CD4-positive, alpha-beta T cell treated with Interleukin-6 at 100 ng/mL for 8 hours (primary cell): ENCODE measurements around the gene DGKE.
A peak's percentile ranks its signal among the peaks of the same experiment; 100 is the strongest.

Experiments
- DNase-seq: peaks from one replicate; pipeline ENCODE4 v3.0.0-alpha.2; 2020; ENCODE audit warnings: mixed read lengths, low spot score

The DGKE gene

GRCh38 chr17:56890906-56891674 is 57.1 kb downstream of the DGKE start:
- no peak for DNase-seq

DNA sequence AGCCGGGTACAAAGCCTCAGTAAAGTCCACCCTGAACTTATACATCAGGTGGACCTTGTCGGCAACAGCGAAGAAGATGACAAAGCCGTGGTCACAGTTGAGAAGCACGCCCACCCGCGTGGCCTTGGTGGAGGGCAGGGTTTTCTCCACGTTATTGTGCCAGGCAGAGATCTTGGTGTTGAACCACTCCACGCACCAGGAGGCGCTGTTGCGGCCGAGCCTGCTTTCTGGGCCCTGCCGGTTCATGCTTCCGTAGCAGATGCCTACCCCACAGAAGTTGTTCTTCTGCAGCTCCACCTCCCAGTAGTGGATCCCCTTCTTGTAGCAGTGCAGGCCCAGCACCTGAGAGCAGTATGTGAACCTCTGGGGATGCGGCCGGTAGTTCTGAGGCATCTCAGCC is 57.8 kb downstream of the DGKE start:
- DNase-seq = peak; percentile 34

- no peak for DNase-seq
Observed at GRCh38 chr17:56892333-56892732, 58.4 kb downstream of the DGKE start.

- no peak for DNase-seq
Observed at GRCh38 chr17:56893503-56893902, 59.6 kb downstream of the DGKE start.

DNA sequence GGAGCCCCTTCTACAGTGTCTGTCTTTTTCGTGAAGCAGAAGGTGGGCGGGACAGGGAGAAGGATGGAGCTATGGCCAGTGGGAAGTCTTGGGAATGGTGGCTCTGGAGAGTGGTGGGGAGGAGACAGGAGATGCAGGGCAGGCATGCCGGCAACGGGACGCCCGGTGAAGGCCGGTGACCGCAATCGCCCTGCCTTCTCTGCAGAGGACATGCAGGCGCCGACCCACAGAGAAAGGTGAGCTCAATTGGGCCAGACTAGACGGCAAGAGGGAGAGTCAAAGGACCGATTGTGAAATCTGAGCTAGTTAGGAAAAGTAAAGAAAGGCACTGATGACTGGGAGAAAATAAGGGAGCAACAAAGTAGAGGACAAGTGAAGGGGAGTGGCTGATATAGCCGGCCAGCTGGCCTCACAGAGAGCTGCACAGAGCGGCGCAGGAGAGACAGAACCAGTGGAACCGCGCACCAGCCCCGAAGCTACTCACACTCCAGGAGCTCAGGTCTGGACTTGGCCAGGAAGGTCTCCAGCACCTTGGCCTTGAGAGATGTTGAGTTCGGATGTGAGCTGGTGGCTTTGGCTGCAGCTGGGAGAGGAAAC is 61.0 kb downstream of the DGKE start:
- no peak for DNase-seq

- DNase-seq = no peak
Observed at GRCh38 chr17:56896217-56896967, 62.4 kb downstream of the DGKE start.

DNA sequence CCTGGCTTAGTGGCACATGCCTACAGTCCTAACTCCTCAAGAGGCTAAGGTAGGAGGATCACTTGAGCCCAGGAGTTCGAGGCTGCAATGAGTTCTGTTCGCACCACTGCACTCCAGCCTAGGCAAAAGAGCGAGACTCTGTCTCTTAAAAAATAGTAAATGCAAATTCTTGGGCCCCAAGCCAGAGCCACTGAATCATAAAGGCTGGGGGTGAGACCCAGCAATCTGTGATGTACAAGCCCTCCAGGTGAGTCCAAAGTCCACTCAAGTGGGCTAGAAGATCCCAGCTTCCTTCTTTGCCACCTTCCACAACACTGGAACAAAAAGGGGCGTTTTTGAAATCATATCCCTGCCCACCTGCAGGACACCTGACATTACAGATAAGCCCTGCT is 63.0 kb downstream of the DGKE start:
- DNase-seq = no peak

- no peak for DNase-seq
Observed at GRCh38 chr17:56897646-56898424, 63.9 kb downstream of the DGKE start.

- DNase-seq = no peak
Observed at GRCh38 chr17:56898874-56899273, 64.9 kb downstream of the DGKE start.

- no peak for DNase-seq
Observed at GRCh38 chr17:56899403-56899802, 65.5 kb downstream of the DGKE start.

- no peak for DNase-seq
Observed at GRCh38 chr17:56902348-56902747, 68.4 kb downstream of the DGKE start.

GRCh38 chr17:56903560-56903959 is 69.6 kb downstream of the DGKE start:
- DNase-seq = no peak

- peak; percentile 19 for DNase-seq
Observed at GRCh38 chr17:56908001-56908542, 74.1 kb downstream of the DGKE start.

- DNase-seq = no peak
Observed at GRCh38 chr17:56909742-56910508, 76.0 kb downstream of the DGKE start.

DNA sequence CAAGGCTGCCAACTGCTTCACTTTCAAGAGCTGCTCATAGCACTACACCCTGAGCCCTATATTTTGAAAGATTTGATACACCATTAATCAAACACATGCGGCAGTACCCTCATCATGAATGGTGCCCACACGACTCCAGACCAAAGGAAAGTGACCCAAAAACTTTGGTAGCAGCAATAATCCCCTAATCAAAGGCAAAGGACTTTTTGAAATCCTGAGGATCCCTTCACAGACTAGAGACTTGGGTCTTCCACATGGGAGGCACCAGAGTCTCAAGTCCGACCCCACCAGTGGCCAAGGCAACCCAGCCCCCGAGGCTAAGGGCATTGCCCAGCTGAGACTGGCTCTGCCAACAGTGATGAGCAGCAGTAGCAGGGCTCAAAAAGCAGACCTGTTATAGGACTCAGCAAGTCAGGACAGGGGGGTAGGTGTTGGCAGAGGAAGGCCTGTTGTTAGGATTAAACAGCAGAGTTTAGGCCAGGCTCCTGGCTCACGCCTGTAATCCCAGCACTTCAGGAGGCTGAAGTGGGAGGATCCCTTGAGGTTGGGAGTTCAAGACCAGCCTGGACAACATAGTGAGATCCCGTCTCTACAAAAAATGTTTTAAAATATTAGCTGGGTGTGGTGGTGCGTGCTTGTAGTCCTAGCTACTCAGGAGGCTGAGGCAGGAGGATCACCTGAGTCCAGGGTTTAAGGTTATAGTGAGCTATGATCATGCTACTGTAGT is 76.7 kb downstream of the DGKE start:
- no peak for DNase-seq

DNA sequence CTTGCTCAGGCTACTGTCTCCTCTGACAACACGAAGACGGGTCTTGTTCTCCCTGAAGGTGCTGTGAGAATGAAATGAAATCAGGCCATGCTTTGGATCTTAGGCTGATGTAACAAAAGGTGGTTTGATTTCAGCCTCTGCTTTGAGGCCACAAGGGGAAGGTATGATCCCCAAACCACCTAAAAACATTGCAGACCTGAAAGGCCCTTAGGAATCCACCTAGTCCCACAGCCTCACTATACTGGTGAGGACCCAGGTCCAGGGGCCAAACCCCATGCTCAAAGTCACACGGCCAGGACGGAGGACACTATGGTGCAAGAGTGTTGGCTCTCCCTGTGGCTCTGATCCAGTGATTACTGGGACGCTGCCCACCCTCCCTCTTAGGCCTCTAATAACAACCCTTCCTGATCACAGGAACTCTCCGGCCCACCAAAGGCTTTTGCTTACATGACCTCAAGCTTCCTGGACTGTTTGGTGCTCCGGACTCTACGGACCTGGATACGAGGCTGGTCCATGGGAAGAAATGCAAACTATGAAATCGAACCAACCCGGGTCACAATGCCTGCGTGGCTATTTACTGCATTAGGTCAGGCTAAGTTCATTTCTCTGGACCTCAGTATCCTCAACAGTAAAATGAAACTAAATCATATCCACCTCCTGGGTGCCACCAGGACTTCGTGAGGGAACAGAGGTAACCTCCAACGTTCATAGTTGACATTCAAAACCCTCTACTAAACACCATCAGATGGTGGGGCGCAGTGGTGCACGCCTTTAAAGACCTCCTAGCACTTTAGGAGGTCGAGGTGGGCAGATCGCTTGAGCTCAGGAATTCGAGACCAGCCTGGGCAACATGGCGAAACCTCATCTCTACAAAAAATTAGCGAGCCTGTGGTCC is 78.4 kb downstream of the DGKE start:
- no peak for DNase-seq

DNA sequence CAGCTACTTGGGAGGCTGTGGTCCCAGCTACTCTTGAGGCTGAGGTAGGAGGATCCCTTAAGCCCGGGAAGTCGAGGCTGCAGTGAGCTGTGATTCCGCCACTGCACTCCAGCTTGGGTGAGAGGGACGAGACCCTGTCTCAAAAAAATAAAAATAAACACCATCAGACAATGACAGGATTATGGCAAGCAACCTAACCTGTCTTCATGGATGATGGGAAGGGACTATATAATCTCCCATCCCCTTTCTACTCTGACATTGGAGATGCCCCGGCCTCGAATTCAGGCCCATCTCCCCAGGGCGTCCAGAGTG is 79.0 kb downstream of the DGKE start:
- no peak for DNase-seq

GRCh38 chr17:56913353-56913866 is 79.5 kb downstream of the DGKE start:
- DNase-seq = no peak

DNA sequence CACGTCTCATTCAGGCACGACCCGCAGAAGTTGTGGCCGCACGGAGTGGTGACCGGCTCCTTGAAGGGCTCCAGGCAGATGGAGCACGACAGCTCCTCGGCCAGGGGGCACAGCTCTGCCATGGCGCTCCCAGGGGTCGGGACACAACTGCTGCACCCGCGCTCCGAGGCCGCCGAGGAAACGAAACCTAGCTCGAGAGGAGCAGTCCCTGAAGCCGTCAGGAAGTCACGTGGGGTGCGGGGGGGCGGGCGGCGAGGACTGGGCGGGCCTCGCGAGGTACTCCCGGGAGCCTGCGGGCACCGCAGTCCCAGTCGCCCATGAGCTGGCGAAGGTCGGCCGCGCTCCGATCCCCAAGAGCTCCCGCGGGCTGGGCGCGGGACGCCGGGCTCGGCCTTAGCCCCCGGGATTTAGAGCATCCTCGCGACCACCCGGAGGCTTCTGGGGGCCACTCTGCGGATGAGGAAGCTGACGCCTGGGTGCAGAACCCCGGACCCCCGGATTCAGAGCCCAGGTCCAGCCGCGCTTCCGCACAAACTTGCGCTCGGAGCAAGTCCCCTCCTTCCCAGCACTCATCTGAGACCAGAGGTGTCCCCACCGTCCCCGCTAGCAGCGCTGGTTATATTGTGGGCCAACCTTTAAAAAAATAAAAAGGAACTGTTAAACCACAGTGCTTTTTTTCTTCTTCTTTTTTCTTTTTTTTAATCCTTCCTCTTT is 80.1 kb downstream of the DGKE start, which contains the start of gene TRIM25:
TRIM25 (minus strand) TSS at position 183 of the 714 bp plus-strand sequence; CDS start at position 122, 61 bp downstream.
- DNase-seq = peak; percentile 87
